OCI-LY1 (cell line): ENCODE data around the gene KIF18A.
"Not testable (repeated sequence)": the region's sequence is repeated elsewhere in the genome, so short reads cannot be mapped to it uniquely, and the experiment has no call there.

Experiments
- H2AFZ ChIP-seq: fragments of 200-600 bp; sonication (generic), shearing (Covaris generic); 2 replicates; pipeline ENCODE4 v1.6.0; 2014; ENCODE audit warnings: antibody characterized with exemption, mild to moderate bottlenecking, low read length
- H3F3A ChIP-seq: fragments of 200-600 bp; sonication (generic), shearing (Covaris generic); 2 replicates; pipeline ENCODE4 v1.6.0; 2014; ENCODE audit warnings: mild to moderate bottlenecking, antibody characterized with exemption, low read length, moderate library complexity; ENCODE audit not compliant: insufficient read depth
- H3K27ac ChIP-seq: fragments of 200-600 bp; sonication (generic); 2 replicates; pipeline ENCODE4 v1.5.1; 2014; ENCODE audit warnings: low read length, mixed run types, mild to moderate bottlenecking, low read depth; ENCODE audit not compliant: poor library complexity, severe bottlenecking
- H3K27me3 ChIP-seq: fragments of 200-600 bp; sonication (generic); 2 replicates; pipeline ENCODE4 v1.6.0; 2014; ENCODE audit warnings: antibody characterized with exemption, mild to moderate bottlenecking, low read length, moderate library complexity; ENCODE audit not compliant: insufficient read depth
- H3K36me3 ChIP-seq: fragments of 200-600 bp; sonication (generic); 2 replicates; pipeline ENCODE4 v1.6.1; 2014; ENCODE audit warnings: mild to moderate bottlenecking, antibody characterized with exemption, low read length, moderate library complexity, mixed read lengths; ENCODE audit not compliant: insufficient read depth
- H3K4me1 ChIP-seq: fragments of 200-600 bp; sonication (generic); 2 replicates; pipeline ENCODE4 v1.5.1; 2014; ENCODE audit warnings: mild to moderate bottlenecking, low read length, moderate library complexity; ENCODE audit not compliant: insufficient read depth, severe bottlenecking
- H3K4me2 ChIP-seq: fragments of 200-600 bp; sonication (generic), shearing (Covaris generic); 2 replicates; pipeline ENCODE4 v1.6.1; 2014; ENCODE audit warnings: low read length
- H3K4me3 ChIP-seq: fragments of 200-600 bp; sonication (generic); 2 replicates; pipeline ENCODE4 v1.5.1; 2014; ENCODE audit warnings: low read length, low read depth, mild to moderate bottlenecking, mixed read lengths; ENCODE audit not compliant: poor library complexity, severe bottlenecking
- H3K79me2 ChIP-seq: fragments of 200-600 bp; shearing (Covaris generic); 2 replicates; pipeline ENCODE4 v1.6.1; 2016; ENCODE audit warnings: mixed run types, low read length, mixed read lengths; ENCODE audit not compliant: insufficient read depth
- H3K9ac ChIP-seq: fragments of 200-600 bp; sonication (generic), shearing (Covaris generic); 2 replicates; pipeline ENCODE4 v1.6.1; 2014; ENCODE audit warnings: mild to moderate bottlenecking, low read length, mixed read lengths
- H3K9me2 ChIP-seq: fragments of 200-600 bp; sonication (generic), shearing (Covaris generic); 2 replicates; pipeline ENCODE4 v1.6.1; 2014; ENCODE audit warnings: low read depth, mild to moderate bottlenecking, low read length, mixed read lengths
- H3K9me3 ChIP-seq: fragments of 200-600 bp; shearing (Covaris generic); 2 replicates; pipeline ENCODE4 v1.6.1; 2014; ENCODE audit warnings: low read length, mixed read lengths
- H4K20me1 ChIP-seq: fragments of 200-600 bp; sonication (generic), shearing (Covaris generic); 2 replicates; pipeline ENCODE4 v1.6.0; 2016; ENCODE audit warnings: mild to moderate bottlenecking, low read length; ENCODE audit not compliant: insufficient read depth
- EZH2 ChIP-seq: fragments of 200-600 bp; sonication (generic), shearing (Covaris generic); IDR thresholded peaks from 2 replicates; pipeline ENCODE4 v1.8.0; 2017; ENCODE audit warnings: borderline replicate concordance, mixed run types, mild to moderate bottlenecking, antibody characterized with exemption, low read length, moderate library complexity, mixed read lengths
- TF ChIP-seq, protein P1 (sequence below): fragments of 200-600 bp; sonication (generic), shearing (Covaris generic); IDR thresholded peaks from 2 replicates; pipeline ENCODE4 v1.5.1; 2017; ENCODE audit warnings: mild to moderate bottlenecking, antibody characterized with exemption, low read length, moderate library complexity, mixed read lengths

Gene KIF18A

GRCh38 chr11:28090052-28090749 is 17.8 kb downstream of the KIF18A start:
- Histone ChIP-seq H3K79me2 (0 out of 2 replicates have a peak, but pooled peaks cover 8% of the 10 kb centered on the region), H3K4me3 (no peak overlapping the region), H3K9me3 (no peaks in the 10 kb centered on the region), H3K27ac (no peak overlapping the region), H3F3A (no peaks in the 10 kb centered on the region), H3K9me2 (no peaks in the 10 kb centered on the region), H3K4me2 (no peak overlapping the region), H3K27me3 (no peaks in the 10 kb centered on the region), H3K36me3 (peaks cover 59% of the 10 kb centered on the region), H4K20me1 (no peaks in the 10 kb centered on the region), H3K9ac (no peak overlapping the region), H2AFZ (no peak overlapping the region), H3K4me1 (peaks cover 19% of the 10 kb centered on the region)
- TF ChIP-seq, protein P1, sequence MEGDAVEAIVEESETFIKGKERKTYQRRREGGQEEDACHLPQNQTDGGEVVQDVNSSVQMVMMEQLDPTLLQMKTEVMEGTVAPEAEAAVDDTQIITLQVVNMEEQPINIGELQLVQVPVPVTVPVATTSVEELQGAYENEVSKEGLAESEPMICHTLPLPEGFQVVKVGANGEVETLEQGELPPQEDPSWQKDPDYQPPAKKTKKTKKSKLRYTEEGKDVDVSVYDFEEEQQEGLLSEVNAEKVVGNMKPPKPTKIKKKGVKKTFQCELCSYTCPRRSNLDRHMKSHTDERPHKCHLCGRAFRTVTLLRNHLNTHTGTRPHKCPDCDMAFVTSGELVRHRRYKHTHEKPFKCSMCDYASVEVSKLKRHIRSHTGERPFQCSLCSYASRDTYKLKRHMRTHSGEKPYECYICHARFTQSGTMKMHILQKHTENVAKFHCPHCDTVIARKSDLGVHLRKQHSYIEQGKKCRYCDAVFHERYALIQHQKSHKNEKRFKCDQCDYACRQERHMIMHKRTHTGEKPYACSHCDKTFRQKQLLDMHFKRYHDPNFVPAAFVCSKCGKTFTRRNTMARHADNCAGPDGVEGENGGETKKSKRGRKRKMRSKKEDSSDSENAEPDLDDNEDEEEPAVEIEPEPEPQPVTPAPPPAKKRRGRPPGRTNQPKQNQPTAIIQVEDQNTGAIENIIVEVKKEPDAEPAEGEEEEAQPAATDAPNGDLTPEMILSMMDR, result no peak
- no peak for TF ChIP-seq EZH2

- Histone ChIP-seq H3K9ac (no peak overlapping the region), H3K9me2 (no peaks in the 10 kb centered on the region), H3K4me1 (peaks cover 23% of the 10 kb centered on the region), H3K4me2 (no peak overlapping the region), H2AFZ (no peak overlapping the region), H3F3A (no peaks in the 10 kb centered on the region), H3K79me2 (0 out of 2 replicates have a peak, but pooled peaks cover 8% of the 10 kb centered on the region), H3K27ac (no peak overlapping the region), H3K36me3 (peaks cover 59% of the 10 kb centered on the region), H3K4me3 (no peak overlapping the region), H4K20me1 (no peaks in the 10 kb centered on the region), H3K27me3 (no peaks in the 10 kb centered on the region), H3K9me3 (no peaks in the 10 kb centered on the region)
- TF ChIP-seq, protein P1, result no peak
- no peak for TF ChIP-seq EZH2
These were observed 18.6 kb downstream of the KIF18A start for GRCh38 chr11:28089378-28089777.

- H3K27me3 ChIP-seq, H3K9me2 ChIP-seq: not testable (repeated sequence)
- peaks cover 57% of the 10 kb centered on the region for H3K36me3 ChIP-seq
These were observed 20.3 kb downstream of the KIF18A start for GRCh38 chr11:28087693-28088092.

DNA sequence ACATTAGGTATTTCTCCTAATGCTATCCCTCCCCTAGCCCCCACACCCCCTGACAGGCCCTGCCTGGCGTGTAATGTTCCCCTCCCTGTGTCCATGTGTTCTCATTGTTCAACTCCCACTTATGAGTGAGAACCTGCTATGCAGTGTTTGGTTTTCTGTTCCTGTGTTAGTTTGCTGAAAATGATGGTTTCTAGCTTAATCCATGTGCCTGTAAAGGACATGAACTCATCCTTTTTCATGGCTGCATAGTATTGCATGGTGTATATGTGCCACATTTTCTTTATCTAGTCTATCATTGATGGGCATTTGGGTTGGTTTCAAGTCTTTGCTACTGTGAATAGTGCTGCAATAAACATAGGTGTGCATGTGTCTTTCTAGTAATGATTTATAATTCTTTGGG is 20.8 kb downstream of the KIF18A start:
- H4K20me1 ChIP-seq, H3K9me2 ChIP-seq, H3K9ac ChIP-seq, H2AFZ ChIP-seq, H3K9me3 ChIP-seq, H3K27me3 ChIP-seq, H3K4me2 ChIP-seq, H3F3A ChIP-seq, H3K4me3 ChIP-seq, H3K27ac ChIP-seq, H3K79me2 ChIP-seq: not testable (repeated sequence)
- Histone ChIP-seq H3K4me1 (peaks cover 23% of the 10 kb centered on the region), H3K36me3 (peaks cover 60% of the 10 kb centered on the region)

More at GRCh38 chr11:28087693-28088092, 20.3 kb downstream of the KIF18A start:
- not testable (repeated sequence) for H3K79me2 ChIP-seq, H3F3A ChIP-seq, H3K9ac ChIP-seq, H2AFZ ChIP-seq, H3K9me3 ChIP-seq, H3K4me3 ChIP-seq, H3K27ac ChIP-seq, H3K4me2 ChIP-seq, H4K20me1 ChIP-seq
- peaks cover 23% of the 10 kb centered on the region for H3K4me1 ChIP-seq
